Ovary (tissue), 9 donors: ENCODE data around the gene PLXNA3. TPM values are rescaled to one million over a fixed set of nuclear protein-coding genes. Genes with fewer than 3 reads are reported as not detected.

ENCODE experiments used
- DNase-seq, 5 donors: peaks; one replicate each; pipeline ENCODE4 v3.0.0-alpha.2; 2019 to 2020
- H3K27ac ChIP-seq, 2 donors: fragments of 200-600 bp; one replicate each; pipeline versions ENCODE4 v1.5.1 to v1.8.0; 2019 to 2022
- H3K27me3 ChIP-seq: fragments of 200-600 bp; one replicate; pipeline ENCODE4 v1.8.0; 2022
- H3K36me3 ChIP-seq: fragments of 200-600 bp; sonication (generic); one replicate; pipeline ENCODE4 v1.5.1; 2019
- H3K4me1 ChIP-seq: one replicate; pipeline ENCODE4 v1.8.1; 2013; ENCODE audit warnings: mild to moderate bottlenecking, moderate library complexity; ENCODE audit not compliant: insufficient read depth
- H3K4me3 ChIP-seq: fragments of 200-600 bp; sonication (generic); one replicate; pipeline ENCODE4 v1.5.1; 2017
- H3K9me3 ChIP-seq, 2 donors: fragments of 200-600 bp in 1 of 2; sonication (generic) in 1 of 2; one replicate each; pipeline versions ENCODE4 v1.5.1 to v1.8.1; 2013 to 2019; ENCODE audit warnings: mild to moderate bottlenecking in 1 of 2, moderate library complexity in 1 of 2
- CTCF ChIP-seq, 3 donors: fragments of 450-650 bp in 2 of 3; fragments of 200-600 bp in 1 of 3; IDR thresholded peaks; one replicate each; pipeline versions ENCODE4 v1.5.1 to v1.8.0; 2016 to 2022; ENCODE audit warnings: antibody characterized with exemption in 3 of 3, mild to moderate bottlenecking in 1 of 3
- EP300 ChIP-seq: sonication (generic); formaldehyde crosslinking; IDR thresholded peaks from one replicate; pipeline ENCODE4 v1.6.1; 2017; ENCODE audit warnings: antibody characterized with exemption
- POLR2A ChIP-seq: fragments of 450-650 bp; IDR thresholded peaks from one replicate; pipeline ENCODE4 v1.6.1; 2017; ENCODE audit warnings: antibody characterized with exemption, mild to moderate bottlenecking, moderate library complexity
- WGBS, 3 donors: extraction: QIAGEN DNeasy Blood & Tissue Kit in 1 of 3; methylation state at CpG; one replicate each; pipeline versions ENCODE4 v1.1.5 to v1.1.7; 2013 to 2017; 5-methylcytosine and 5-hydroxymethylcytosine counted together
- intact Hi-C, 4 donors: fragments of 100-400 bp; cut with DNase I; formaldehyde crosslinking; loops; one replicate each; pipeline versions ENCODE4 v1.11.0 to v1.15.1; 2022 to 2023
- polyA plus RNA-seq, 2 donors: library from polyadenylated mRNA; stranded (reverse); fragments of 200-250 nt in 1 of 2; fragments of 350-450 nt in 1 of 2; fragmentation: Illumina TruSeq in 1 of 2; extraction: RNeasy Lipid Tissue Mini Kit (QIAGEN cat#74804) in 1 of 2; gene quantifications; one replicate each; pipeline ENCODE4 v1.2.3, GENCODE V29; 2013 to 2014
- total RNA-seq, 7 donors: library from RNA; depleted of rRNA in 2 of 7; stranded (reverse); fragments of >200 nt in 2 of 7; fragmentation: NEBNext Ultra II Directional in 3 of 7; extraction: Animal tissue kit (Norgen Biotek cat#: 25700) in 3 of 7; gene quantifications; one replicate each; pipeline versions ENCODE4 v1.1.0 to v1.2.4, GENCODE V29; 2016 to 2023
- donor health status: DM: no; HTN: no; CAD: no; lungs with moderate emphysema.
- donor health status: DM: no; HTN: no; CAD: no.
- donor health status: Bipolar disorder and iron deficiency.
- donor health status: DM: yes; HTN: yes; CAD: no.
- donor health status: DM: no; HTN: no; CAD: no.
- donor health status: DM: yes; HTN: yes; CAD: no.

PLXNA3 gene
- total and polyA plus RNA-seq, 9 donors, result 9.5 to 118 (median 43.2) TPM

DNA sequence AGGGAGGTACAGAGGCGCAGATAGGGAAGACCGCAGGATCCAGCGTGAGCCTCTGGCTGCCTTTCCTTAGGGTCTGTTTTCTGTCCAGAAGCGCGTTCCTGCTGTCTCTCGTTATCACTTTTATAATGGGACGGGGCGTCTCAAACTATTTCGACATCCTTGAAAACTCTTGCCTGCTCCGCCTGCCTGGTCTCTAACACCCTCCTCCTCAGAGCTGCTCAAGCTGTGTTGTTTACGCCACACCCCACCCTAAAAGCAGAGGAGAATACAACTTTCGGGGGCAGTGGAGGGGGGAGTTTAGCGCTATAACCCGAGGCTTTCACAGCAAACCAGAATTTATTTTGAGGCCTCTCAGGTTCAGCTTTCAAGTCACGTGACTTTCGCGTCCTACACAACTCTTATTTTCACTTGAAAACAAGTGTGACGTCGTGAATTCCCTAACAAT is 58.6 kb downstream of the PLXNA3 start:
- Histone ChIP-seq H3K4me1 (peaks cover 4% of the 10 kb centered on the region), H3K27me3 (no peaks in the 10 kb centered on the region), H3K9me3 (no peaks in the 10 kb centered on the region), H3K4me3 (peak overlapping the region; percentile 24), H3K36me3 (no peaks in the 10 kb centered on the region), H3K27ac (peak overlapping the region; percentile 91 to 99)
- no peak for TF ChIP-seq CTCF (IDR thresholded peaks at IDR 0.05)
- no peak for TF ChIP-seq EP300
- no peak for TF ChIP-seq POLR2A
- peak in 4 of 5 donors; percentile 62 to 84 (median 74) for DNase-seq
- intact Hi-C loops, result no loop called here
- 30 to 42% (median 39%) methylated on average over 19 of the region's 19 CpGs for WGBS, 3 donors

DNA sequence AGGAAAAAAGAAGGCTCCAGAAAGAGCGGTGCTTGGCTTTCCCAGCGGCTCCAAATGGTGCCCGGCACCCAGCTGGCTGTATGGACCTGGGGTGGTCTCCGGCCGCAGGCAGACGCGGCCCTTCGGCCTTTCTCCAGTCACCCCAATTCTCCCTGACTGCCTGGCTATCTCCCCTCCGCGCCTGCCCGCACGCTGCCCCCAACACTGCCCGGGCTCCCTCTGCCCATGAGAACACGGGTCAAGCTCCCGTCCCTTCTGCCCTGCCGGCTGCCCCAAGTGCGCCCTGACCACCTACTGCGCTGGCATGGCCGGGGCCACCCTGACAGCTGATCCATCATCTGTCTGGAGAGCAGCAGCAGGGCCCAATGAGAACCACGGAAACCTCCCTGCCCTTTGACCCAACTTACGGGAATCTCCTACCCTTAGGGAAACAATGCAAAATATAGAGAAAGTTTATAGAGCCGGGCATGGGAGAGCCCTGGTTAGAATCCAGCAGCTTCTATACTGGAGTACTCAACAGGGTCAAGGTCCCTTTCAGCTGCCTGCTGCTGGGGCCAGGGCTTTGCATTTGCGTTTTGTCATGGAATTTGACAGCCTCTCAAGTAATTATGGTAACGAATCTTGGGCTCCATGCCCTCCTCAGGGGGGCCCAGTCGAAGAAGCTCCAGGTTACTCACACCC is 59.2 kb downstream of the PLXNA3 start:
- peak overlapping the region; percentile 24 for H3K4me3 ChIP-seq
- peak in 3 of 5 donors; percentile 63 to 69 (median 67) for DNase-seq
- H3K27me3 ChIP-seq, result no peaks in the 10 kb centered on the region
- H3K4me1 ChIP-seq, result peaks cover 4% of the 10 kb centered on the region
- TF ChIP-seq POLR2A (peak; percentile 53), CTCF (IDR thresholded peaks at IDR 0.05) (no peak)
- 40 to 45% (median 41%) methylated on average over 25 of the region's 25 CpGs for WGBS, 3 donors
- no peaks in the 10 kb centered on the region for H3K9me3 ChIP-seq
- H3K27ac ChIP-seq, result peak overlapping the region; percentile 91 to 99
- intact Hi-C loops, result no loop called here
- no peaks in the 10 kb centered on the region for H3K36me3 ChIP-seq

GRCh38 chrX:154519389-154519788 is 61.3 kb downstream of the PLXNA3 start:
- no peak overlapping the region for H3K4me3 ChIP-seq
- intact Hi-C loops, result no loop called here
- no peaks in the 10 kb centered on the region for H3K27me3 ChIP-seq
- H3K27ac ChIP-seq, result no peak overlapping the region
- TF ChIP-seq EP300 (no peak), CTCF (IDR thresholded peaks at IDR 0.05) (no peak), POLR2A (no peak)
- 79 to 87% (median 85%) methylated on average over 8 of the region's 8 CpGs for WGBS, 3 donors
- H3K9me3 ChIP-seq, result no peaks in the 10 kb centered on the region
- H3K4me1 ChIP-seq, result peaks cover 4% of the 10 kb centered on the region
- no peak for DNase-seq
- H3K36me3 ChIP-seq, result no peaks in the 10 kb centered on the region

DNA sequence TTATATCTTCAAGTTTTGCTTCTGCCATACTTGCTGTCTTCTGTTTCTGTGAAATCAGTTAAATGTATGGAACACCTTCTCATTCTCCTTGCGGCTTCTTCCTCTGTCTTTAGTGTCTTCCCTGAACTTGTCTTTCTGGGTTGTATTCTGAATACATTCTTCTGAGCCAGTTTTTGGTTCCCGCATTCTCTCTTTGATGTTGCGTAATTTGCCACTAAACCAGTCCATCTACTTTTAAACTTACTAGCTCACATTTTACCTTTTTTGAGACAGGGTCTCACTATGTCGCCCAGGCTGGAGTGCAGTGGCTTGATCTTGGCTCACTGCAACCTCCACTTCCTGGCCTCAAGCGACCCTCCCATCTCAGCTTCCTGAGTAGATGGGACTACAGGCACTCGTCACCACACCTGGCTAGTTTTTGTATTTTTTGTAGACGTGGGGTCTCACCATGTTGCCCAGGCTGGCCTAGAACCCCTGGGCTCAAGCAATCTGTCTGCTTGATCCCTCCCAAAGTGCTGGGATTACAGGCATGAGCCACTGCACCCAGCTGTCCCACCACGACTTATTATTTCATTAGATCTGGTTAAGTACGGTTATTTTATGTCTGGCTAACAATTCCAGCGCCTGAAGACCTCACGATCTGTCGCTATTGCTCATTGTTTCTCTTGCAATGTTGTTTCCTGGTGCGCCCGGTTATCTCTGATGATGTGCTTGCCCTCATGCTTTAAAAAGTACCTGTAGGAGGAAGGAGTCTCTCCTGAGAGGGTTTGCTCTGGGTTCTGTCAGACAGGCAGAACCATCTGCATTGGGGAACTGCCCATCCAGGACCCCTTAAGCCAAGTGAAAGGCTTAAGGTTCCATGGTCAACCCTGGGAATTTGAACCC is 67.8 kb downstream of the PLXNA3 start:
- H3K4me1 ChIP-seq, result no peaks in the 10 kb centered on the region
- H3K27me3 ChIP-seq, result no peaks in the 10 kb centered on the region
- no peak for DNase-seq
- 75 to 84% (median 83%) methylated on average over 14 of the region's 14 CpGs for WGBS, 3 donors
- H3K4me3 ChIP-seq, result no peak overlapping the region
- TF ChIP-seq EP300, result no peak
- no peak for TF ChIP-seq POLR2A
- no peak for TF ChIP-seq CTCF (IDR thresholded peaks at IDR 0.05)
- no peaks in the 10 kb centered on the region for H3K36me3 ChIP-seq
- intact Hi-C loops, result no loop called here
- H3K27ac ChIP-seq, result no peak overlapping the region
- no peaks in the 10 kb centered on the region for H3K9me3 ChIP-seq
